CD4-positive, alpha-beta T cell treated with Interleukin-15 for 1 hour (primary cell): ENCODE results near the gene CTDP1.
"Not testable (repeated sequence)": the region's sequence is repeated elsewhere in the genome, so short reads cannot be mapped to it uniquely, and the experiment has no call there.

ENCODE experiments used
- DNase-seq: peaks from one replicate; pipeline ENCODE4 v3.0.0-alpha.2; 2020

CTDP1 gene

GRCh38 chr18:79729611-79730010 is 50.0 kb downstream of the CTDP1 start:
- DNase-seq, result no peak

- no peak for DNase-seq
These were observed 51.2 kb downstream of the CTDP1 start for GRCh38 chr18:79730804-79731203.

GRCh38 chr18:79731881-79732720 is 52.5 kb downstream of the CTDP1 start:
- not testable (repeated sequence) for DNase-seq

GRCh38 chr18:79732721-79733025 is 53.1 kb downstream of the CTDP1 start:
- no peak for DNase-seq

- DNase-seq, result no peak
These were observed 53.6 kb downstream of the CTDP1 start for GRCh38 chr18:79733135-79733701.

GRCh38 chr18:79733986-79734770 is 54.6 kb downstream of the CTDP1 start:
- no peak for DNase-seq

GRCh38 chr18:79735071-79735980 is 55.7 kb downstream of the CTDP1 start:
- no peak for DNase-seq

- no peak for DNase-seq
These were observed 56.6 kb downstream of the CTDP1 start for GRCh38 chr18:79736230-79736629.

GRCh38 chr18:79736846-79737245 is 57.2 kb downstream of the CTDP1 start:
- DNase-seq, result no peak

- no peak for DNase-seq
These were observed 57.8 kb downstream of the CTDP1 start for GRCh38 chr18:79737426-79737825.

GRCh38 chr18:79738041-79738461 is 58.4 kb downstream of the CTDP1 start:
- DNase-seq, result no peak

- no peak for DNase-seq
These were observed 59.2 kb downstream of the CTDP1 start for GRCh38 chr18:79738581-79739439.

GRCh38 chr18:79739440-79739778 is 59.8 kb downstream of the CTDP1 start:
- DNase-seq, result no peak

GRCh38 chr18:79740047-79740446 is 60.4 kb downstream of the CTDP1 start:
- DNase-seq, result not testable (repeated sequence)

- DNase-seq, result no peak
These were observed 61.1 kb downstream of the CTDP1 start for GRCh38 chr18:79740521-79741361.

GRCh38 chr18:79741362-79741700 is 61.7 kb downstream of the CTDP1 start:
- DNase-seq, result no peak

GRCh38 chr18:79742076-79742475 is 62.5 kb downstream of the CTDP1 start:
- no peak for DNase-seq

- no peak for DNase-seq
These were observed 65.0 kb downstream of the CTDP1 start for GRCh38 chr18:79744625-79745024.

- no peak for DNase-seq
These were observed 67.1 kb downstream of the CTDP1 start for GRCh38 chr18:79746730-79747129.

GRCh38 chr18:79747156-79747845 is 67.7 kb downstream of the CTDP1 start:
- no peak for DNase-seq
